ENCODE data around the gene KRT82.

DNA sequence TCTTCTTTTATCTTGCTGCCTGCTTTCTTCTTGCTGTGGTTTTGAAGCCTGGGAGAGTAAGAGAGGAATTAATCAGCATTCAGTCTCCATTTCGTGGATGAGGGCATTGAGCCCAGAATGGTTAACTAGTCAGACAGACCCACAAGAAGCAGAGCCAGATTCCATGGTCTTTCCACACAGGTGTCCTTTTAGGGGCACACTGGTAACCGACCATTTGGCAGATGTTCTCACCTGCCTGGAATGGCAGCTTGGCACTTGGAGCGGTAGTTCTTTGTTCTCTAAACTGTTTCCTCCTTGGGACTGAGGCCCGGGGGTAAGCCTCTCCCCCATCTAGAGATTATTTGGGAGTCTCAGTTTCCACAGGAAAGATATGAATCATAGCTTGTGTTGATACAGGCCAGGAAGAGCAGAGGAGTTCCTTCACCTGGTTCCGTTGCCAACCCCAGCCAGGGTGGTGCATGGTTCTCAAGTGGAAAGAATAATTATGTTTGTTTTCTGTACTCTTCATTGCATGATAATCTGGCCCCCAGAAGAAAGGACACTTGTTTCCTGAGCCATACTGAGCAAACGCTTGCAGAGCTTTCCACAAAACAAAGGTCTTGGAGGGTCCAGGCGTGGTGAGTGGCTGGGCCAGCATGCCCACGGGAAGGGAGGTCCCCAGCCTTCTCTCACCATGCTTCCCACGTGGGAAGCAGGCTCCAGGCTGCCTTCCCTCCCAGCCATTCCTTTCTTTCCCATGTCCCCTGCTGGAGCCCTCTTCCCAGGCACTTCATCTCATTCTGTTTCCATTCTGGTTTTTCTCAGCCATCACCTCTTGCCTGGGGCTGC, 30.1 kb upstream of the KRT82 start:
- TF ChIP-seq, protein P1, sequence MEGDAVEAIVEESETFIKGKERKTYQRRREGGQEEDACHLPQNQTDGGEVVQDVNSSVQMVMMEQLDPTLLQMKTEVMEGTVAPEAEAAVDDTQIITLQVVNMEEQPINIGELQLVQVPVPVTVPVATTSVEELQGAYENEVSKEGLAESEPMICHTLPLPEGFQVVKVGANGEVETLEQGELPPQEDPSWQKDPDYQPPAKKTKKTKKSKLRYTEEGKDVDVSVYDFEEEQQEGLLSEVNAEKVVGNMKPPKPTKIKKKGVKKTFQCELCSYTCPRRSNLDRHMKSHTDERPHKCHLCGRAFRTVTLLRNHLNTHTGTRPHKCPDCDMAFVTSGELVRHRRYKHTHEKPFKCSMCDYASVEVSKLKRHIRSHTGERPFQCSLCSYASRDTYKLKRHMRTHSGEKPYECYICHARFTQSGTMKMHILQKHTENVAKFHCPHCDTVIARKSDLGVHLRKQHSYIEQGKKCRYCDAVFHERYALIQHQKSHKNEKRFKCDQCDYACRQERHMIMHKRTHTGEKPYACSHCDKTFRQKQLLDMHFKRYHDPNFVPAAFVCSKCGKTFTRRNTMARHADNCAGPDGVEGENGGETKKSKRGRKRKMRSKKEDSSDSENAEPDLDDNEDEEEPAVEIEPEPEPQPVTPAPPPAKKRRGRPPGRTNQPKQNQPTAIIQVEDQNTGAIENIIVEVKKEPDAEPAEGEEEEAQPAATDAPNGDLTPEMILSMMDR (IDR thresholded peaks at IDR 0.05): no peak
- no peak for TF ChIP-seq POLR2A (IDR thresholded peaks at IDR 0.05)
- no peak for TF ChIP-seq POLR2AphosphoS5 (IDR thresholded peaks at IDR 0.05)

Data from stomach (tissue), 4 donors.